ENCODE data around the gene FLCN.

FLCN gene

DNA sequence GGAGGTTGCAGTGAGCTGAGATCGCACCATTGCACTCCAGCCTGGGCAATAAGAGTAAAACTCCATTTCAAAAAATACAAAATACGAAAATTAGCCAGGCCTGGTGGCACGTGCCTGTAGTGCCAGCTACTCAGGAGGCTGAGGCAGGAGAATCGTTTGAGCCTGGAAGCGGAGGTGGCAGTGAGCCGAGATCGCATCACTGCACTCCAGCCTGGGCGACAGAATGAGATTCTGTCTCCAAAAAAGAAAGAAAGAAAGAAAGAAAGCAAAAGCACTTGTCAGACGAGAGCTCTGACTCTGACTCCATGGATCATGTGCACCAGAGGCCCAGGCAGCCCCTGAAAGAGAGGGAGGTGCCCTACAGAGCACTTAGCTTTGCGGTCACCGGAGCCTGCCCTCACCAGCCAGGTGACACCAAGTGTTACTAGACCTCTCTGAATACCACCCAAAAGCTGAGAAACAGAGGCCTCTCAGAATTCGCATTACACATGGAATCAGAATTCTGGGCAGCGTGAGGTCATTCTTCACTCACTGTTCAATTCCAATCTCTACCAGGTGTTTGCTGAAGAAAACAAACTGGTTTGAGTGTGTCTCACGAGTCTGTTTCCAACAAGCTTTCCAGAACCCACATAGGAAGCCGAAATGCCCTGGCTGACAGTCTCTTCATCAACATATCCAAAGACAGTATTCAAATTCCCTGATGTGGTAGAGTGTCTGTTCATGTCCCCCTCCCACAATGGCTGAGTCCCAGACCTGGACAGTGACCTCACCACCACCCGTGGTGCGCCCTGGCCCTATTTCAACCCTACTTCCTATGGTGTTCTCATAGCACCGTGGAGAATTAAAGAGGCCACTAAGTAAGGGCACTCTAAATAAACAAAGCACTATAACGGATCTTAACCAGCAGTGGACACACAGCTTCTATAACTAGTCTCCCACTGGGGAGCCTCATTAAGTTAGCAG is 1.5 kb downstream of the FLCN start:
- peak in 2 of 6 experiments; percentile 8 to 24 for DNase-seq

DNA sequence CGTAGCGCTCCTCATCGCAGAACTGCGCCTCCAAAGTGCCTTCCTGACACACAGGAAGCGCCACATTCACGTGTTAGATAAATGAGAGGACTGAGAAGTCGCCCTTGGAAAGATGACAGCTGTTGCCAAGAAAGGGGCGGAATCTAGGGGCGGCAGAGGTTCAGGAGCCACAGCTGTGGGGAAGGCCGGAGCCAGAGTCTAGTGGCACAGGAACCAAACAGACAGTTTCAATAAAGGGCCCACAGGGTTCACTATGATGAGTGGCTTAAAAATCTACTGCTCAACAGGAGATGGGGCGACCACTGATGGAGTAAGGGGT is 4.7 kb downstream of the FLCN start:
- DNase-seq: no peak

DNA sequence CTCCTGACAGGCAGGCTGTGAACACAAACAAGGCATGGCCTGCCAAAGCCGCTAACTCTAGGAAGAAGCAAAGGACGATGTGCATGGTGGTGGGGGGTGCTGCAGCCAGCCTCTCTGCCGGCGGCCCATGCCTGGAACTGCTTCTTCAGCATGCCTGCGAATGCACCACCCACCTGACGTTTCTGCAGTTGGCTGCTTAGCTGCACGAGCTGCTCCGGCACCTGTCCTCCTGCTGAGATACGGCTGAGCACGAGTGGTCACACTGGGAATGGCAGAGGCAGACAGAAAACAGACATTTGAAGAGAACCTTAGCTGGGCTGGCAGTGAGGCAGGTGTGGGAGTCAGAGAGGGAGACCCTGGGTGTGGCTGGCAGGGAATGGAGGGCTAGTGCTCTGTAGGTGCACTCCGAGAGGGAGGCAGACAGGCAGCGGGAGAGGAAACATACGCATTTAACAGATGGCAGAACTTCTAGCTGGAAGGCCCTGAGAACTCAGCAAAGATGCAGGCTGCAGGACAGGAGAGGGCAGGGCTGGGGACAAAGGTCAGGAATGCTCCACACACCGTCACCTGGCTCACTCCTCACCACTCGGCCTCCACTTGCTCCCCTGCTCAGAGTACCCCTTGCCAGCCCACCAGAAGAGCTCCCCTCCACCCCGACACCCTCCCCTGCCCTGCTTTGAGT is 5.2 kb downstream of the FLCN start:
- no peak for DNase-seq

DNA sequence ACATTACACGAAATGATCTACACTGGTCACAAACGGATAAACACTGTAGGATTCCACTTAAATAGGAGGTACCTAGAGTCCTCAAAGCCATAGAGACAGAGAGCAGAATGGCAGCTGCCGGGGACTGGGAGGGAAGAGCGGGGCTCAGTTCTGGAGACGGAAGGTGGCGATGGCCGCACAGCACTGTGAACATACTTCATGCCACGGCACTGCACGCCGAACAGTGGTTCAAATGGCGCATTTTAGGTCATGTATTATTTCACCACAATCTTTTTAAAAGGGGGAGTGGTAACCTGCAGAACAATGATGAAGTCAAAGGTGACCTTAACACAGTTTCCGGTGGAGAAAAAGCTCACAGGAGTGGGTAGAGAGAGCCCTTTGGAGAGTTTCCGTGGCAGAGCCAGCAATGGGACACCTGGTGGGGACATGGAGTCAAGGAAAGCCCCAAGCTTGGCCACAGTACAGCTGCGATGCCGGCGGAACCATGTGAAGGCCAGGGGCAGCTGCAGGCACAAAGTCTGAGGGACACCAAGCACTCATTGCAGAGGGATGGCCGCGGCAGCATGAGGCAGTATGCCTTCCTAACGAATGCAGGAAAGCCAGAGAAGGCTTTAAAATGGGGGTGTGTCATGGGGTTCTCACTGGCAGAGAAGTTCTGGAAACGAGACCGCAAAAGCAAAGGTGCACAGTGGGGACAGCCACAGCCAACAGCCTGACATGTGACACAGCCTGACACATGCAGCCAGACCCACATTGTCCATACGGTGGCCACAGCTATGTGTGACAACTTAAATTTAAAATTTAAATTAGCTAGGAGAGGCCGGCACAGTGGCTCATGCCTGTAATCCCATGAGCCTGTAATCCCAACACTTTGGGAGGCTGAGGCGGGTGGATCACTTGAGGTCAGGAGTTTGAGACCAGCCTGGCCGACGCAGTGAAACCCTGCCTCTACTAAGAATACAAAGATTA is 7.3 kb downstream of the FLCN start:
- no peak for DNase-seq

DNA sequence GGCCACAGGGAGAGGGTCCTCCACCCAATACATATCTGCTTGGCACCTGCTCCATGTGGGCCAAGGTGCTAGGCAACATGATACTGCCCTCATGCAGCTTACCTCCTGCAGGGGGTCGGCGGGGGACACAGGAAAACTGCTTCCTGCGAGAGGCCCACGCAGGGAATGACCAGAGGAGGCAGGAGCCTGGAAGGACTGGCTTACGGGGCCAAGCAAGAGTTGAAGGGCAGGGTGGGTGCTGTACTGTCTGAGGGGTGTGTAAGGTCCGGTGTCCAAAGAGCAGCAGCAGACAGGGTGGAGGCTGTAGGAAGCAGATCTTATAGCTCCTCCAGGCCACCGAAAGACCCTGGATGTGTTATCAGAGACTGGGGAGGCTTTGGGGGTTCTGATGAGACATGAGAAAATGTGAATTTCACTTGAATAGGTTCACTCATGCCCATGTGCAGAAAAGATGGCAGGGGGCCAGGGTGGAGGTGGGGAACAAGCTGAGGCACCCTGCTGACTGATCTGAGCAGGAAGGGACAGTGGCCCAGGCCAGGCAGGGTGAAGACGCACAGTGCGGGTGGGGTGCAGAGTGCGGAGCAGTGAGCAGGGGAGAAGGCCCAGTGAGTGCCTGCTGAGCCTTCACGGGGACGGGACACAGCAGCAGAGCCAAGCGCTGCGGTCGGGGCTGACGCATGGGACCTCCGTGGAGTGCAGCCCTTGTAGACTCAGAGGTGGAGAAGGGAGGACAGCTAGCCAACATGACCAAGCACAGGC is 8.3 kb downstream of the FLCN start:
- no peak for DNase-seq

DNA sequence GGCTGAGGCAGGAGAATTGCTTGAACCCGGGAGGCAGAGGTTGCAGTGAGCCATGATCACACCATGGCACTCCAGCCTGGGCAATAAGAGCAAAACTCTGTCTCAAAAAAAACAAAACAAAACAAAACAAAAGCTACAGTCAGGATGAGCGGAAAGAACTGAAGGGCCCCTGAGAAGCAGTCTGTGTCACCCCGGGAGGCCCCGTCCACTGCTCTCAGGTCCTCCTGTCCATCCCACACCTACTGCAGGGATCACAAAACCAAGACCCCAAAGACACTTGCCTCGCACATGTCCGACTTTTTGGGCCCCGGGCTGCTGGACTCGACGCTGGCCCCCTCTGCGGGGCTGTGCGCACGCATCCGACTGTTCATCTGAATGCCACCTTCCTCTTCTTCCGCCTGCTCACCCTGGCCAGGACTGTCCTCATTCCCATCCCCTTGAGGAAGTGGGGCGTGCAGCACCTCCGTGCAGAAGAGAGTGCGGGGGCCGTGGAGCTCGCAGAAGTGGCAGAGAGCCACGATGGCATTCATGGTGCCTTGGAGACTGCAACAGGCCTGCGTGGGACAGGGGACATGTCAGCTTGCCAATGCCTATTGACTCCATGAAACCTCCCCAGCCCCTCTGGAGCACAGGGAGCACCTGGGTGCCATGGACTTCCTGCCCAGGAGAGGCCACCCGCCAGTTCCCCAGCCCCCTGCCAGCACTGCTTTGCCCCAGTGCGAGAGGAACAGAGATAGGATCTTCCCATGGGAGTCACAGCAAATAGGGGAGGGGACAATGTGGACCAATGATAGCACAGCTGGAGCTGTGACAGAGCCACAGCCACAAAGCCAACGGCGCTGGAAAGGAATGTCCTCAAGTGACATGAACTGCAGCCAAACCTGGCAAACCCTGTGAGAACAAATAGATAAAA is 9.1 kb downstream of the FLCN start:
- DNase-seq: no peak

DNA sequence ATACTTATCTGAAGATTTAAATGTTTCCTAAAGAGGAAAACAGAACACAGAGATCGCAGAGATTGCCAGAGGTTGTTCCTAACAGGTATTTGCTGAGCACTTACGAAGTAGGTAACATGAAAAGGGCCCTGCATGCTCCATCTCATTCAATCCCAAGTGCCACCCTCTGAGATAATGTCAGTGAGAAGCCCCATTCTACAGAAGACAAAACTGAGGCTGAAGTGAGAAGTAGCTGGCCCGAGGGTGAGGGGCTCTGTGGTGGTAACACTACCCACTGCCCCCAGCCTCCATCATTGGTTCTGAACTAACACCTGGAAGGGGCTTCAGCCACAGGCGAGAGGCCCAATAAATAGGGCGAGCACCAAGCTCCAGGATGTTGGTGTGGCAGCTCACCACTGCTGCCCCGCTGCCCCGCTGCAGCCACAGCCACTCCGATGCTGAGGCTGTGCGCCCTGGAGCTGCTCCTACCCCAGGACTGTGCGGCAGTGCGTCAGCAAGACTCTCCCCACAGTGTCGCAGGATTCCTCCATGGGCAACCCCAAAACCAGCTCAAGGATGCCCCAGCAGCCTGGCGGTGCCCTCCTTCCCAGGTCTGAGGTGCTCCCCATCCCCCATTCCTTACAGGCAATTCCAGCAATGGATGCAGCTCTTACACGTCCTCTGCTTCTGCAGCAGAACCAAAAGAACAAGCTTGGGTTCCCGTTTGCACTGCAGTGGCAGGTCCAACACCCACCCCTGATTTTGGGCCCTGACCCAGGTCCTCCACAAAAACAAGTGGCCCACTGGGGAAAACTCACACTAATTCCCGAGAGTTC is 10.3 kb downstream of the FLCN start:
- DNase-seq: no peak

DNA sequence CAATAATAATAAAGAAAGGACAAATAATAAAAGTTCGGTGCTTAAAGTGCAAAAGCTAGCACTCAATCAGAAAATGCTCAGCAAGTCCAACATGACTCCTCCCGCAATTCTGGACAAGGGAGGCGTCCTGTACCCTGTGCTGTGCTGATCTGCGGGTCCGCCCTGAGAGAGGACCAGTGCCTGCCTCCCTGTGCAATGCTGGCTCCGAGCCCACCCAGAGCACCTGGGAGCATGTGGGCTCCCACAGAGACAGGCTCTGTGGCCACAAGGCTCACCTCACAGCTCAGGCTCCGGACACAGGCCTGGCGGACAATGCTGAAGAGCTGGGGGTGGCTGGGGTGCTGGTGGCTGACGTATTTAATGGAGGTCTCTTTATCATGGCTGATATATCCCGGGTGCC is 11.1 kb downstream of the FLCN start:
- no peak for DNase-seq

DNA sequence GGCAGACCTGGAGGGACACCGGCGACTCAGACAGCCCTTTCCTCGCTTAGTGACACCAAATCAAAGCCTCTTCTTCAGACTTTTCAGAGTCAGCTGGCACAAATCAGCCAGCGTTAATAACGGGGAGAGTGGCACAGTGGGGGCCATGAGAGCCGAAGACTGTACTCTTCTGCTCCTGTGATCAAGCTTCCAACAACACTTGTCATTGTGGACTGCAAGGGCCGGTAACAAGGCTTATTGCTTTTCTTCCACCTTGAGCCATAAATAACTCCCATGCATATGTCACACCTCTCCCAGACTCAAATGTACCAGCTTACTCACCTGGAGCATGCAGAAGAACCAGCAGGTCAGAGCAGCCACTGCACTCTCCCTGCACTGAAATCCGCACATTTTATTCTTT is 12.8 kb downstream of the FLCN start:
- DNase-seq: no peak

DNA sequence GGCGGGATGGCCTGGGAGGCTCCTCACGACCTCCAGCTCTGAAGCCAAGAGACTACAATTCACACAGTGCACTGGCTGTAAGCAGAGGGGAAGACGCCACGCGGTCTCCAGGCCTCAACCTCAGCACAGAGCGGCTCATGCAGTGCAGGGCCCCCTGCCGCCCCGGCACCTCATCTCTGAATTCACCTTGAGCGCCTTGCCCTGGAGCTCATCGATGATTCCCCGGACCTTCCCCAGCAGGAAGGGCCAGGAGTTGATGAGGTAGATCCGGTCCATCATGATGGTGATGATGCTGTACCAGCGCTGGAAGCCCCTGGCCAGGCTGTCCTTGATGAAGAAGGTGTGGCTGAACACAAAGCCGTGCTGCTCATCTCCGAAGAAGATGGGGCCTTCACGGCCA is 13.2 kb downstream of the FLCN start:
- DNase-seq: no peak

DNA sequence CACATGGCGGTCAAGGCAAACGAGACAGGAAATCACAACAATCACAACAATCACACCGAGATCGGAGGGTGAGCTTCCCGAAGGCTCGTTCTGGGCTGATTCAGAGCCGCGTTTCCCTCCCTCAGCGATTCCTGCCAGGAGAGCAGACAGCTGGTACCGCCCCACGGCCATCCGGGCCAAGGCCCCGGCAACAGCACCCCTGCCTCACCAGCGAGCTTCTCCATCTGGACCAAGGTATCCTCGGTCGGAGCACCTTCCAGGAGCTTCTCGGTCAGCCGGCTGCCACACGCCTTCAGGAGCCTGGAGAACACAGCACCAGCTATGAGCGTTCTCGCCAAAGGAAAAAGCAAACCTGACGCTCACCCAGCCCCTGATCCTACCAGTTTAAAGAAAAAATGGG is 15.6 kb downstream of the FLCN start:
- no peak for DNase-seq

DNA sequence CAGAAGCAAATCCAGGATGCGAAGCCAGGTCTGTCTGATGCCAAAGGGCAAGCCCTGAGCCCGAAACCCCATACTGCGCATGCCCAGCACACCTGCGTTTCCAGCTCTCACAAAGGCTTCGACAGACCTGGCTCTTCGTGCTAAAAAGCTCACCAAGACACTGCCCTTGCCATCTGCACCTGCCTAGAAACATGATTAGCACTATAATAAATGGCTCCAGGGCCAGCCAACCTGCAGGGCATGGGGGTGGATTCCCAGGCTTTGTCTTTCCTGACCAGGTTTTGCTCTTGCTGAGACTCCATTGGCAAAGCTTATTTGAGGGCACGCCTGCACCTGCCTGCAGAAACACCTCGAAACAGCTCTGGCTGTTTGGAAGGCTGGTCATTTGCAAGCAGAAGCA is 16.4 kb downstream of the FLCN start:
- no peak for DNase-seq

DNA sequence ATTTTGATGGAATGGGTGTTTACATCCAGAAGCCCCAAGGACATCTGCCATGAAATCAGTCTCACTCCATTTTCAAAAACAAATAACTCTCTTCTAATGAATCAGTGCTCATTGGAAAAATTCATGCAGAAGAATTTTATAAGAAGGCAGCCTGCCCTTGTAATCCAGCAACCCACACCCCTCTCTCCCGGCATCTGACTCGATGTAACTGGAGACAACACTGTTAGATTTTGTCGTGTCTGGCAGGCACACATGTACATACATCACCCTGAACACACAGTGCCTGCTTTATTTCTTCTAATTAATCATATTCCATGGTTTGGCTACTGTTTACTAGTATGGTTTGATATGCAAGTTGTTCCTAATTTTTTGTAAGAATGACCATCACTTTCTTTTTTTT is 19.0 kb downstream of the FLCN start:
- DNase-seq: no peak

DNA sequence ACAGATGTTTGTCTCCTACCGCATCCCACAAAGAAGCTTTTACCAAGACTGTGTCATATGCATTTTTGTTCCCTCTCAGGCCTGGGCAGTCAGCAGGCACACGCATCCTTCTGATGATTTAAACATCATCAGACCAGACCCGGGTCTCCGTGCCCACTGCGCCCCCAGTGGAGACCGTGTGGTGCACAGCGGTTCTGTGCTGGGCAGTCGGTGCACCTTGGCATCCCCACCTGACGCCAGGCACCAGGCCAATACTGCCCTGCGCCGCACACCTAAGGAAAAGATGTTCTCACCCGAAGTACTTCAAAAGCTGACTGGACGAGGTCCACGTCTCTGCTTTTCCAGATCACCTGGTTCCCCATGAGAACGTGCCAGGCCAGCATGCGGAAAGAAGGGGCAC is 20.2 kb downstream of the FLCN start:
- DNase-seq: no peak

DNA sequence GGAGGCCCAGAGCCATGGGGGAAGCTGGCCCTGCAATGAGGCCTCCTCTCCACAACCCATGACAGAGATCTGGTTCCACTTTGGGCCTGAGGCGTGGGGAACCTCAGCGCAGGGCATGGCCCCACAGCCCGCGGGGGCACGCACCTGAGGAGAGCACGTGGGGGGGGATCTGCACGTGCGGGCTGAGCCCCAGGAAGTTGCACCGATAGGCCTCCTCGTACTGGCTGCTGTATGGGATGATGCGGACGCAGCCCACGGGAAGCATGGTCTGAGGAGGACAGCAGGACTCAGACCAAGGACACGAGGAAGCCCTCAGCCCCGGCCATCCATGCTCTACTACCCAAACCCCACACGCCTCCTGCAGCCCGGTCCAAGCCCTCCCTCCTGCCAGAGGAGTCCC is 20.7 kb downstream of the FLCN start:
- no peak for DNase-seq

DNA sequence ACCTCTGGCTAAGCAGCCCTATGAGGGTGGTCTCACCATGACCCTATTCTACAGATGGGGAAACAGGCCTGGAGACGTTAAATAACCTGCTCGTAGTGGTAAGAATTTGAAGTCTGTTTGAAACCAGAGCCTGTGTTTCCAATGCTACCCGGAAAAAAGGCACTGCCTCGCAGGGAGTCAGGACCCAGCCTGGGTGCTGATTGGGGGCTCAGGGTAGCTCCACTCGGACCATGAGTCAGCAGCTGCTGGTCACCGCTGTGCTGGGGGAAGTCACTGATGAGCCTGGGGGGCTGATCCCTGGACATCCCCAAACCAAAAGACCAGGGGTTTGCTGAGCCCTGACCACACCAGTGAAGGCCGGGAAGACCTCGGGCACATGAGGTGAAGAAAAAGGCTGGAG is 21.4 kb downstream of the FLCN start:
- DNase-seq: no peak

DNA sequence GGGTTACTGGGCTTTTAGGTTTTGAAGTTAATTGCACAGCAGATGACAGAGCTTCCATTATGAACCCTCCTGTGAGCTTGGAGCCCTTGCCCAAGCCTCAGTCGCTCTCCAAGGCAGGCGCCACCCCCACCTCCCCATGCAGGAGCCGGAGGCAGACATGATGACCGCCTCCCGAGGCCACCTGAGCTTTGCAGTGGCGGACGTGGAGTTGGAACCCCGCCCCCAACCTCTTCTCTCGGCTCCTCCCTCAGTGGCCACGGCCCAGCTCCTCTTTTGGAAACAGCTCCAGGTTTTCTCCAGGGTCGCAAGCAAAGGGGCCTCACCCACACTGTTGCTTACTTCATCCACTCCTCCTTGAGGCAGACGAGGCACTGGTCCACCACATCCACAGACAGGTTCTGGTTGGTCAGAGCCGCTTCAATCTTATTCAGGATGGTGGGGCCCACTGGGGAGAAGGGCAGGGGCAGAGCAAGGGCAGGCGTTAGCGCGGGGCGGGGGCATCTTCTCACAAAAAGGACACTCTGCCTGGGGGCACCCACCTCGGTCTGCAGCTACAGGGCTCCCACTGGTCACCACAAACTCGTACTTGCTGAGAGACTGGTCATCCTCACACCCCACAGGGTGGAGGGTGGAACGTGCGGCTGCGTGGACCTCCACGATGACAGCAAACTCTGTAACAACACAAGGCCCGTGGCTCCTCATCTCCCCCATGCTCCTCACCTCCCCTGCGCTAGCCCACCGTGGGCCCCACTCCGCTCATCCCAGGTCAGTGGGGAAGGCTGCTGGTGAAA is 22.1 kb downstream of the FLCN start:
- DNase-seq: no peak

DNA sequence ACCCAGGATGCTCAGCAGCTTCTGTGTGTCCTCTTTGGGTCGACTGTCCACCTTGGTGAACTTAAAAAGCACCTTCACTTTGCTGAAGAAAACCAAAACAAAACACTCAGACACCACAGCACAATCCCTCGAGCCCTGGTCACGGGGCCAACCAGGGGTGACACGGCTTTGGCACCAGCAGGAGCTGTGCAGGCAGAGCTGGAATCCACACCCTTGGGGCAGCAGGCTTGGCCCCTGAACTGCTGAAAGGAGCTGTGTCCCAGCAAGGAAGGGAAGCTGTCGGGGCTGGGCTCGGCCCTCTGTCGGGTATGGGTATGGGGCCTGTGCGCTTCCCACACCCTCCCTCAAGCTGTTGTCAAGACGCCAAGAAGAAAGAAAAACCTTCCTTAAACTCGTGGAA is 23.2 kb downstream of the FLCN start:
- DNase-seq: no peak

DNA sequence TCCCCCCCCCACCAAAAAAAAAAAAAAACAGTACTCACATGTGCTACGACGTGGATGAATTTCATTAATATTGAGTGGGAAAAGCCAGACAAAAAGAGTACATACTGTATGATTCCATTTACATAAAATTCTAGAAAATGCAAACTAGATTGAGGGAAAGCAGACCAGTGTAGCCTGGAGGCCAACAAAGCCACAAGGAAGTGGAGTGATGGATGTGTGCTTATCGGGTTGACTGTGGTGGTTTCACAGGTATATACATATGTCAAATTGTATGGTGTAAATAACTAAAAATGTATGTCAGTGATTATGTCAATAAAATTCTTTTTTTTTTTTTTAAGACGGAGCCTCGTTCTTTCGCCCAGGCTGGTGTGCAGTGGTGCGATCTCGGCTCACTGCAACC is 29.0 kb downstream of the FLCN start:
- DNase-seq: no peak

DNA sequence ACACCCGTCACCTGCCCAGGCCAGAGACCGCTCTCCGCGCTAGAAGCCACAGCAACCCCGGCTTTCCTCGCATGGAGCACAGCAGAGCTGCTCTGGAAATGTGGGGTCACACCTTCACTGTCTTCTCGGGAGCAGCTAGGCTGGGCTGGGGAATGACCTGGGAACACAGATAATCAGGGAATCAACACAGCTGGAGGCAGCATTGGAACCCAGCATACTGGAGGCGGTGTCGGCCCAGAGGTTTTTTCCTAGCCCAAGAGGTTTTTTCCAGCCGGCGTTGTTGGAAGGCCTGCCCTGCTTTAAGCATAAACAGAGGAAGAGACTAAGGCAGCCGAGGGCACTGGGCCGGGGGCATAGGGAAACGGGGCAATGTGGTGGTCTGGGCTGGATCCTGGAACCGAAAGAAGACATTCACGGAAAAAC is 30.0 kb downstream of the FLCN start:
- DNase-seq: peak in 3 of 6 experiments; percentile 27 to 40 (median 40)
